Fibroblast of villous mesenchyme (primary cell): ENCODE results near the gene HOXA3. TPM values are rescaled to one million over a fixed set of nuclear protein-coding genes. Genes with fewer than 3 reads are reported as not detected.

ENCODE experiments used
- DNase-seq: peaks from one replicate; pipeline ENCODE4 v3.0.0-alpha.2; 2010; ENCODE audit warnings: low read depth
- H3K4me3 ChIP-seq: 2 replicates; pipeline ENCODE4 v1.5.1; 2011; ENCODE audit warnings: low read depth, mild to moderate bottlenecking, low read length
- CTCF ChIP-seq: IDR thresholded peaks from 2 replicates; pipeline ENCODE4 v1.5.1; 2012; ENCODE audit warnings: low read depth, mild to moderate bottlenecking, low read length; ENCODE audit not compliant: insufficient read depth
- total RNA-seq: library from RNA; depleted of rRNA; stranded (reverse); fragments of >200 nt; gene quantifications from 2 replicates; pipeline ENCODE4 v1.2.3, GENCODE V29; 2012

Gene HOXA3
- total RNA-seq, 1 donor: 11.7 TPM

- peak; percentile 77 for DNase-seq
- peak overlapping the region; percentile 77 for H3K4me3 ChIP-seq
- TF ChIP-seq CTCF: peak; percentile 80
These were observed 1.6 kb downstream of the HOXA3 start for GRCh38 chr7:27150568-27151340.

GRCh38 chr7:27149842-27150567 is 2.4 kb downstream of the HOXA3 start:
- no peak for TF ChIP-seq CTCF
- DNase-seq: no peak
- H3K4me3 ChIP-seq: peak overlapping the region; percentile 77

GRCh38 chr7:27148756-27149641 is 3.4 kb downstream of the HOXA3 start:
- H3K4me3 ChIP-seq: peak overlapping the region; percentile 77
- peak; percentile 64 for DNase-seq
- TF ChIP-seq CTCF: no peak

- TF ChIP-seq CTCF: no peak
- peak; percentile 66 for DNase-seq
- peak overlapping the region; percentile 77 for H3K4me3 ChIP-seq
These were observed 4.2 kb downstream of the HOXA3 start for GRCh38 chr7:27148031-27148755.

GRCh38 chr7:27147199-27148030 is 5.0 kb downstream of the HOXA3 start, which contains the start of gene HOXA6:
TSS of gene HOXA6 (minus strand) at chr7:27147774. CDS start at chr7:27147749, 25 bp downstream.
- peak within 1 kb of the TSS; percentile 77 for H3K4me3 ChIP-seq
- peak; percentile 61 for DNase-seq
- TF ChIP-seq CTCF: no peak
